ENCODE results near the gene CELF4.

- TF ChIP-seq CTCF (IDR thresholded peaks at IDR 0.05) (no peak), POLR2AphosphoS5 (IDR thresholded peaks at IDR 0.05; ENCODE audit: low read depth, low read length) (no peak)
Measured at GRCh38 chr18:37457341-37457740, 108.3 kb downstream of the CELF4 start.
